Osteoblast (primary cell): ENCODE results near the gene RAD51B. TPM values are rescaled to one million over a fixed set of nuclear protein-coding genes. Genes with fewer than 3 reads are reported as not detected.

Experiments
- DNase-seq: peaks from one replicate; pipeline ENCODE4 v3.0.0; 2011; ENCODE audit warnings: low spot score, mixed read lengths; ENCODE audit not compliant: insufficient read length; ENCODE audit errors: missing footprints
- H2AFZ ChIP-seq: 2 replicates; pipeline ENCODE4 v1.6.0; 2011; ENCODE audit warnings: mild to moderate bottlenecking, low read length
- H3K27ac ChIP-seq: 2 replicates; pipeline ENCODE4 v1.5.1; 2011; ENCODE audit warnings: mild to moderate bottlenecking, low read depth, low read length, moderate library complexity
- H3K27me3 ChIP-seq: 2 replicates; pipeline ENCODE4 v1.6.0; 2012; ENCODE audit warnings: mild to moderate bottlenecking, control low read depth, inconsistent platforms, low read length, moderate library complexity; ENCODE audit not compliant: insufficient read depth
- H3K36me3 ChIP-seq: 2 replicates; pipeline ENCODE4 v1.5.1; 2011; ENCODE audit warnings: mild to moderate bottlenecking, low read length, control low read depth, moderate library complexity; ENCODE audit not compliant: insufficient read depth
- H3K4me1 ChIP-seq: 2 replicates; pipeline ENCODE4 v1.5.1; 2011; ENCODE audit warnings: mild to moderate bottlenecking, low read length, control low read depth, moderate library complexity; ENCODE audit not compliant: insufficient read depth
- H3K4me2 ChIP-seq: 2 replicates; pipeline ENCODE4 v1.6.0; 2011; ENCODE audit warnings: mild to moderate bottlenecking, low read length; ENCODE audit not compliant: insufficient read depth
- H3K4me3 ChIP-seq: fragments of 200-600 bp; sonication (generic); 3 replicates; pipeline ENCODE4 v1.5.1; 2012; ENCODE audit warnings: mild to moderate bottlenecking, low read length, inconsistent platforms; ENCODE audit not compliant: insufficient read depth
- H3K79me2 ChIP-seq: 2 replicates; pipeline ENCODE4 v1.6.0; 2012; ENCODE audit warnings: mild to moderate bottlenecking, low read length, control low read depth, inconsistent platforms; ENCODE audit not compliant: insufficient read depth
- H3K9me3 ChIP-seq: 2 replicates; pipeline ENCODE4 v1.5.1; 2011; ENCODE audit warnings: low read depth, low read length, control low read depth
- H4K20me1 ChIP-seq: 2 replicates; pipeline ENCODE4 v1.6.0; 2012; ENCODE audit warnings: mild to moderate bottlenecking, low read length, control low read depth; ENCODE audit not compliant: insufficient read depth
- CTCF ChIP-seq: IDR thresholded peaks from 2 replicates; pipeline ENCODE4 v1.5.1; 2011; ENCODE audit warnings: mild to moderate bottlenecking, low read depth, low read length, moderate library complexity; ENCODE audit errors: extremely low read depth
- total RNA-seq: library from RNA; depleted of rRNA; stranded (reverse); fragments of >200 nt; gene quantifications from 2 replicates; pipeline ENCODE4 v1.2.3, GENCODE V29; 2012

The RAD51B gene
- total RNA-seq, 1 donor, result 13.8 TPM

GRCh38 chr14:68461086-68461485 is 641.5 kb downstream of the RAD51B start:
- H3K4me3 ChIP-seq, result no peak overlapping the region
- H3K36me3 ChIP-seq, result no peaks in the 10 kb centered on the region
- no peak overlapping the region for H3K27ac ChIP-seq
- H2AFZ ChIP-seq, result no peak overlapping the region
- no peaks in the 10 kb centered on the region for H4K20me1 ChIP-seq
- H3K27me3 ChIP-seq, result no peaks in the 10 kb centered on the region
- no peak for DNase-seq
- H3K79me2 ChIP-seq, result no peaks in the 10 kb centered on the region
- H3K9me3 ChIP-seq, result no peaks in the 10 kb centered on the region
- no peak for TF ChIP-seq CTCF
- peaks cover 30% of the 10 kb centered on the region for H3K4me1 ChIP-seq
- H3K4me2 ChIP-seq, result no peak overlapping the region

- no peaks in the 10 kb centered on the region for H3K27me3 ChIP-seq
- no peaks in the 10 kb centered on the region for H3K36me3 ChIP-seq
- no peak overlapping the region for H3K27ac ChIP-seq
- TF ChIP-seq CTCF, result peak; percentile 27
- H4K20me1 ChIP-seq, result no peaks in the 10 kb centered on the region
- H3K4me1 ChIP-seq, result peaks cover 42% of the 10 kb centered on the region
- H3K9me3 ChIP-seq, result no peaks in the 10 kb centered on the region
- H2AFZ ChIP-seq, result no peak overlapping the region
- H3K79me2 ChIP-seq, result no peaks in the 10 kb centered on the region
- no peak for DNase-seq
- no peak overlapping the region for H3K4me2 ChIP-seq
- no peak overlapping the region for H3K4me3 ChIP-seq
These were observed 643.1 kb downstream of the RAD51B start for GRCh38 chr14:68462683-68463082.

GRCh38 chr14:68463299-68463698 is 643.7 kb downstream of the RAD51B start:
- no peak overlapping the region for H2AFZ ChIP-seq
- H3K4me2 ChIP-seq, result no peak overlapping the region
- no peaks in the 10 kb centered on the region for H3K36me3 ChIP-seq
- no peaks in the 10 kb centered on the region for H3K9me3 ChIP-seq
- no peaks in the 10 kb centered on the region for H3K27me3 ChIP-seq
- no peak for TF ChIP-seq CTCF
- H3K4me3 ChIP-seq, result no peak overlapping the region
- peaks cover 43% of the 10 kb centered on the region for H3K4me1 ChIP-seq
- H3K27ac ChIP-seq, result no peak overlapping the region
- no peaks in the 10 kb centered on the region for H3K79me2 ChIP-seq
- no peak for DNase-seq
- no peaks in the 10 kb centered on the region for H4K20me1 ChIP-seq

GRCh38 chr14:68463705-68464374 is 644.3 kb downstream of the RAD51B start:
- Histone ChIP-seq H3K4me3 (no peak overlapping the region), H2AFZ (no peak overlapping the region), H3K4me1 (peaks cover 46% of the 10 kb centered on the region), H3K36me3 (no peaks in the 10 kb centered on the region), H4K20me1 (no peaks in the 10 kb centered on the region), H3K9me3 (no peaks in the 10 kb centered on the region), H3K27ac (peak overlapping the region; percentile 34), H3K27me3 (no peaks in the 10 kb centered on the region), H3K4me2 (no peak overlapping the region), H3K79me2 (no peaks in the 10 kb centered on the region)
- TF ChIP-seq CTCF, result no peak
- no peak for DNase-seq
